Muscle of arm (tissue), 12 donors: ENCODE measurements around the gene DENND6A. TPM values are rescaled to one million over a fixed set of nuclear protein-coding genes. Genes with fewer than 3 reads are reported as not detected.
"Not testable (repeated sequence)": the region's sequence is repeated elsewhere in the genome, so short reads cannot be mapped to it uniquely, and the experiment has no call there.

Source experiments
- DNase-seq: peaks from one replicate; pipeline ENCODE4 v3.0.0-alpha.2; 2013
- polyA plus RNA-seq, 12 donors: library from polyadenylated mRNA; unstranded; fragments of 120-200 nt; gene quantifications; one replicate each; pipeline ENCODE4 v1.2.1, GENCODE V29; 2013; ENCODE audit not compliant: insufficient read length in 12 of 12

DENND6A gene
- polyA plus RNA-seq, 12 donors: 11.1 to 34.5 (median 18.0) TPM; not detected in 1

GRCh38 chr3:57646723-57647122 is 46.2 kb downstream of the DENND6A start:
- DNase-seq: peak; percentile 31

- DNase-seq: no peak
Measured at GRCh38 chr3:57644740-57645139, 48.1 kb downstream of the DENND6A start.

- DNase-seq: no peak
Measured at GRCh38 chr3:57637391-57637790, 55.5 kb downstream of the DENND6A start.

DNA sequence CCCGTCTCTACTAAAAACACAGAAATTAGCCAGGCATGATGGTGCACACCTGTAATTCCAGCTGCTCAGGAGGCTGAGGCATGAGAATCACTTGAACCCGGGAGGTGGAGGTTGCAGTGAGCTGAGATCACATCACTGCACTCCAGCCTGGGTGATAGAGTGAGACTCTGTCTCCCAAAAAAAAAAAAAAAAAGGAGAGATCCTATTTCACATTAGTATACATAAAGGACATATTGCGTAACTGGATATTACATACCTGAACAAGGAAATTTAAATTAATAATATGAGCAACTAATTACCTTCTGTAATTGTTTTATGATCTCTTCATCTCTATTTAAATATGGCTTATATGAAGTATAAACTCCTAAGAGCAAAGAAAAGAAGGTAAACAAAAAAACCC is 58.6 kb downstream of the DENND6A start:
- DNase-seq: not testable (repeated sequence)

DNA sequence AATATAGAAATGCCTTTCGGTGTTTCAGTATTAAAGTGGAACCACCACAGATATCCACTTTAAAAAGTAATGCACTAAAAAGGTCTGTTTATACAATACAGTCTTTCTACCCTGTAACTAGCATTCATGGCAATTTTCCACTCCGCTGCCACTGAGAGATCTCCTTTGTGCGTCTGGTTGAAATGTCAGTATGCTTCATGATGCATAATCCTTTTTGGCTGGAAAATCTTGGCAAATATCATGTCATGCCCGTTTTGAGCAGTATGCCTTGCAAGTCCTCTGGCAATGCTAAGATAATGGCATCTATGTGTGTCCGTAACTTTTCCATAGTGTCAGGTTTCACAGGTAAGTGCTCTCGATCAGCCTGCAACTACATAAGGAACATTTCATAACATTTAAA is 64.9 kb downstream of the DENND6A start:
- DNase-seq: no peak

DNA sequence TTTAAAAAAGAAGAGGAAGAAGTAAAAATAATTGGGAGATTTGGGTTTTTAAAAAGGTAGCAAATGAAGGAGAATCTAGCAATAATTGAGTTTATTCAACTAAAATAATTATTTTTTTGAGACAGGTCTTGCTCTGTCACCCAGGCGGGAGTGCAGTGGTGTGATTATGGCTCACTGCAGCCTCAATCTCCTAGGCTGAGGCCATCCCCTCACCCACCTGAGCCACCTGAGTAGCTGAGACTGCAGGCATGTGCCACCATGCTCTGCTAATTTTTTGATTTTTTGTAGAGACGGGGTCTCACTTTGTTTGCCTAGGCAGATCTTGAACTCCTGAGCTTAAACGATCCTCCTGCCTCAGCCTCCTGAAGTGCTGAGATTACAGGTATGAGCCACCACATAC is 68.1 kb downstream of the DENND6A start:
- no peak for DNase-seq

- DNase-seq: no peak
Measured at GRCh38 chr3:57622362-57622761, 70.5 kb downstream of the DENND6A start.

DNA sequence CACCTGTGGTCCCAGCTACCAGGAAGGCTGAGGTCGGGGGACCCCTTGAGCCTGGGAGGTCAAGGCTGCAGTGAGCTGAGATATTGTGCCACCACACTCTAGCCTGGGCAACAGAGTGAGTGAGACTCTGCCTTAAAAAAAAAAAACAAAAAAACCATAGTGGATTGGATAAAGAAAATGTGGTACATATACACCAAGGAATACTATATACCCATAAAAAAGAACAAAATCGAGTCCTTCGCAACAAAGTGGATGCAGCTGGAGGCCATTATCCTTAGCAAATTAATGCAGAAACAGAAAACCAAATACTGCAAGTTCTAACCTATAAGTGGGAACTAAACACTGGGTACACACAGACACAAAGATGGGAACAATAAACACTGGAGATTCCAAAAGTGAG is 75.1 kb downstream of the DENND6A start:
- DNase-seq: no peak

GRCh38 chr3:57616233-57616632 is 76.6 kb downstream of the DENND6A start:
- no peak for DNase-seq

GRCh38 chr3:57611870-57612269 is 81.0 kb downstream of the DENND6A start:
- not testable (repeated sequence) for DNase-seq

GRCh38 chr3:57605683-57606082 is 87.2 kb downstream of the DENND6A start:
- no peak for DNase-seq

- no peak for DNase-seq
Measured at GRCh38 chr3:57604971-57605370, 87.9 kb downstream of the DENND6A start.

- no peak for DNase-seq
Measured at GRCh38 chr3:57600195-57600594, 92.7 kb downstream of the DENND6A start.

DNA sequence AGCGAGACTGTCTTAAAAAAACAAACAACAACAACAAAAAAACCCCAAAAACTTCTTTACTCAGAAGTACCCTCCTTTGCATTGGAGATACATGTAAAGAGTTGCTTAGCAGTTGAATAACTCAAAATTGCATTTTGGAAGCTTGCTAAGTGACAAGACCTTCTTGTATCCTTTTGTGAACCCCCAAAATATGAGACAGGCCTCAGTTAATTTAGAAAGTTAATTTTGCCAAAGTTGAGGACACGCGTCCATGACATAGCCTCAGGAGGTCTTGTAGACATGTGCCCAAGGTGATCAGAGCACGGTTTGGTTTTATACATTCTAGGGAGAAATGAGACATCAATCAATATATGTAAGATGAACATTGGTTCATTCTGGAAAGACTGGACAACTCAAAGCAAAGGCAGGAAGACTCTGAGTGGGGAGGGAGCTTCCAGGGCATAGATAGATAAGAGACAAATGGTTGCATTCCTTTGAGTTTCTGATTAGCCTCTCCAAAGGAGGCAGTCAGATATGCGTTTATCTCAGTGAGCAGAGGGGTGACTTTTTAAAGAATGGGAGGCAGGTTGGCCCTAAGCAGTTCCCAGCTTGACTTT is 94.0 kb downstream of the DENND6A start:
- no peak for DNase-seq

- DNase-seq: peak; percentile 99
Measured at GRCh38 chr3:57597127-57597923, 95.6 kb downstream of the DENND6A start, which contains the start of gene ARF4. ARF4 (minus strand) TSS chr3:57597344; CDS start chr3:57597140, 204 bp downstream.

DNA sequence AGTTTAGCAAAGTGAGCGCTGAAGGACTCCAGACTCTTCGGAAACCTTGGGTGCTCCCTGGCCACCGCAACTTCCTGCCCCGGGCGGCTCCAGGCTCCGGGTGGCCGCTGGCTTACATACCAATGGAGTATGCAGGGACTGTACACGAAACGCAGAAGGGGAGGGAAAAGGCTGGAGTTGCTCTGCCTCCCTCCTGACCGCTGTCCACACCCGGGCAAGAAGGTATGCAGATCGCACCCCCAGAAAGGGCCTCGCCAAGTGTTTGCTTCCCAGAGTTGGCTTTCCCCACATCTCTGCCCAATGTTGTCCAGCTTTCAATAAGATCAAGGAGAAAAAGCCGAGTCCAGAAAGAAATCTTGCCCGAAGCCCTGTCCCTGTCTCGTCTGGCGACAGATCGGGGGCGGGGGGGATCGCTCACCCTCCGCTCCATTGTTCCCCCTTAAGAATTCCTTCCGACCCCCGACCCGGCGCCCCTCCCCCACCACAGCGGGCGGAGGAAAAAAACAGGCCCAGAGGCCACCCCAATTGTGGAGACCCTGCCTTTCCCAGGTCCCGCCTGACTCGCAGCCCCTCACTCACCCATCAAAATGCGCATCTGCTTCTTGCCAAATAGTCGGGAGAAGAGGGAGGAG is 96.3 kb downstream of the DENND6A start:
- peak; percentile 71 for DNase-seq

- DNase-seq: no peak
Measured at GRCh38 chr3:57594576-57594975, 98.3 kb downstream of the DENND6A start.

DNA sequence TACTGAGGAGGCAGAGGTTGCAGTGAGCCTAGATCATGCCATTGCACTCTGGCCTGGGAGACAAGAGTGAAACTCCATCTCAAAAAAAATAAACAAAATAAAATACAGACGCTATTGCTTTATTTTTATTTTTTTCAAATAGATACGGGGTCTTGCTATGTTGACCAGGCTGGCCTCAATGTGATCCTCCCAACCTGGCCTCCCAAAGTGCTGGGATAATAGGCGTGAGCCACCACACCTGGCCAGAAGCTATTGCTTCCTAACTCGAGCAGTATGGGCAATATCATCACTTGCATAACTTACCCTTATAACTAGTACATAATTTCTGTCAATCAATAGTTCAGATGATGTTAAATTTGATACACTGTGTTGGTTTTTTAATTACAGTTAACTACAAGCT is 98.7 kb downstream of the DENND6A start:
- DNase-seq: no peak

GRCh38 chr3:57592306-57592705 is 100.6 kb downstream of the DENND6A start:
- DNase-seq: no peak

GRCh38 chr3:57587905-57588304 is 105.0 kb downstream of the DENND6A start:
- no peak for DNase-seq

DNA sequence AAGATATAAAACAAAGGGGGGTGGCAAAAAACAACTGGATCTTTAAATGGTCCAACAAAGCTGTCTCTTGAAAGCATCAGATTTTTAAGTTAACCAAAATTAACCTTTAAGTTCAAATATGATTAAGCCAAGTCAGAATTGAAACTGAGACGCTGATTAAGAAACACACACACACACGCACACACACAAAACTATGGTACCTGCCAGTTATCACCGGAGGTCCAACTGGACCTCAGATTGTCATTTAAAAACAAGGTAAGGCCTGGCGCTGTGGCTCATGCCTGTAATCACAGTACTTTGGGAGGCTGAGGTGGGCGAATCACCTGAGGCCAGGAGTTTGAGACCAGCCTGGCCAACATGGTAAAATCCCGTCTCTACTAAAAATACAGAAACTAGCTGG is 106.1 kb downstream of the DENND6A start:
- no peak for DNase-seq

GRCh38 chr3:57583544-57583943 is 109.3 kb downstream of the DENND6A start:
- DNase-seq: no peak
